ENCODE data around the gene BTRC. TPM values are rescaled to one million over a fixed set of nuclear protein-coding genes. Genes with fewer than 3 reads are reported as not detected.

BTRC gene
- total RNA-seq, 4 donors from 2014 or later = 9.7 to 16.8 (median 10.7) TPM

DNA sequence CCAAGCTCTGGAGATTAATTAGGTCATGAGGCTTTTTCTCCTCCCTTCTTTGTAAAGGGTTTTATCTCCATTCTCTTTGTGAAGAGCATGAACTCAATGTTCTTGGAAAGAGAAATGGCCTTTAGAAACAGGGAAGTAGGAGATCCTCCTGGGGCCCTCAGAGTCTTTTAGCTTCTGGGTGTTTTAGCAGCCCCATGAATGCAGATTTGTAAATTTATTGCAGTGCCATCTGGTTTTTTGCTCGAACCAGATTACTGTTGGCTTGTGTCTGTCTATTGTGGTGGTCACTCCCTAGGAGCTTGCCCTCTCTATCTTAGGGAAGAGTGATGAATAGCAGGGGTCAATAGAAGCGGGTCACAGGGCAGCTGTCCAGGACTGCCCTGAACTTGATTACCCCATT, 110.6 kb downstream of the BTRC start:
- no peak for TF ChIP-seq CTCF (IDR thresholded peaks at IDR 0.05; ENCODE audit: low read depth)

GRCh38 chr10:101466016-101466912, 112.3 kb downstream of the BTRC start:
- no peak for TF ChIP-seq CTCF (IDR thresholded peaks at IDR 0.05; ENCODE audit: low read depth)

- TF ChIP-seq CTCF (IDR thresholded peaks at IDR 0.05; ENCODE audit: low read depth) = no peak
These were observed 113.4 kb downstream of the BTRC start for GRCh38 chr10:101467286-101467770.

DNA sequence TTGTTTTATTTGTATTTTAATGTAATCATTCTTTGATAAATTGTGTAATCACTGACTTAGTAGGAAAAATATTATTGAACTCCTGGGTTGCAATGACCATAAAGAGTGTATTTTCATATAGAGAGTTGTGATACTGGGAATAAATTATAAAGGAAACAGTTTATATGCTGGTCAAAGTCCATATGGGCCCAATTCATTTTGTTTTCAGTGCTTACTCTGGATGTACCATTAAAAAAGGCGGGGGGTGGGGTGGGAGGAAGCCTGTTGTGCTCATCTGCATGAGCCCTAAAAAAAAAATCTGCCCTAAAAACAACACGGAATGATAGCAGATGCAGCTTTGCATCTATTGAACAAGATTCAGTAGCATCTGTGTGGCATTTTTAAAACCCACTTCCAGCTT, 114.2 kb downstream of the BTRC start:
- no peak for TF ChIP-seq CTCF (IDR thresholded peaks at IDR 0.05; ENCODE audit: low read depth)

- no peak for TF ChIP-seq CTCF (IDR thresholded peaks at IDR 0.05; ENCODE audit: low read depth)
These were observed 122.4 kb downstream of the BTRC start for GRCh38 chr10:101476383-101476782.

DNA sequence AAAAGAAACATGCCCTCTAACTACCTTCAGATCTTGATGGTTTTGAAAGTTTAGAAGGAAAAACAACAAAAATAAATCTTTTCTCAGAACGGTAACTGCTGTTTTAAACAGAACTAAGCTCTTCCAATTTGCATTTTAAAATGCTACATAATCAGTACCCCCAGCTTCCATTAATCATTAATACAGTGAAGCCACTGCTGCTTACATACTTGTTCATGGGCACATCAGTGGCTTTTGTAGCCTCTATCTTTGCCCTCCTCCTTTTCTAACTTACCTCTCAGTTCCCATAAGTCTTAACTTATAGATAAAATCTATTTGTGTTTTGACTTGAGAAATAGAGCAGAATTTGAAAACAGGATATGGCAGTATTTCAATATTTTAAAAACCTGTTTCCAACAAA, 125.0 kb downstream of the BTRC start:
- no peak for TF ChIP-seq CTCF (IDR thresholded peaks at IDR 0.05; ENCODE audit: low read depth)

- TF ChIP-seq CTCF (IDR thresholded peaks at IDR 0.05; ENCODE audit: low read depth) = no peak
These were observed 127.3 kb downstream of the BTRC start for GRCh38 chr10:101481256-101481655.

All from subcutaneous adipose tissue (tissue), 4 donors.